Caco-2 (cell line): ENCODE measurements around the gene KLHL25. TPM values are rescaled to one million over a fixed set of nuclear protein-coding genes. Genes with fewer than 3 reads are reported as not detected.

Experiments
- BruUV-seq: library from RNA; stranded (reverse); fragments of 400-500 nt; replicated peaks from 2 replicates; lab custom pipeline; 2021; lab: Mats Ljungman, UMichigan
- CTCF ChIA-PET: fragments of 300-600 bp; sonication (Branson Sonifier 250); formaldehyde crosslinking; loops from one replicate; lab custom pipeline; 2022; ENCODE audit warnings: antibody characterized with exemption; lab: Charles Lee
- POLR2A ChIA-PET: fragments of 300-600 bp; sonication (Branson Sonifier 250); formaldehyde crosslinking; loops from one replicate; lab custom pipeline; 2022; ENCODE audit warnings: antibody characterized with exemption; lab: Charles Lee
- DNase-seq, 2 experiments: peaks; one replicate each; pipeline versions ENCODE4 v3.0.0 to v3.0.0-alpha.2; 2020 to 2022
- H3K27me3 ChIP-seq: replicated peaks from 2 replicates; pipeline ENCODE4 v1.6.0; 2011; ENCODE audit warnings: low read length; ENCODE audit not compliant: control insufficient read depth, insufficient read depth
- H3K36me3 ChIP-seq: 2 replicates; pipeline ENCODE4 v1.5.1; 2011; ENCODE audit warnings: low read length; ENCODE audit not compliant: control insufficient read depth, insufficient read depth
- H3K4me1 ChIP-seq: fragments of 250-450 bp; sonication (Bioruptor Pico); 2 replicates; pipeline ENCODE4 v1.5.1; 2020; ENCODE audit warnings: mild to moderate bottlenecking
- H3K4me3 ChIP-seq: 2 replicates; pipeline ENCODE4 v1.5.1; 2011; ENCODE audit warnings: low read depth, mild to moderate bottlenecking, control low read depth, low read length
- H3K9me3 ChIP-seq: fragments of 250-450 bp; sonication (Bioruptor Pico); 2 replicates; pipeline ENCODE4 v1.5.1; 2020; ENCODE audit warnings: mild to moderate bottlenecking, moderate library complexity
- H3K27ac Mint-ChIP-seq: one replicate; pipeline ENCODE4 v1.8.0; 2022; ENCODE audit warnings: mixed read lengths; ENCODE audit not compliant: unreplicated experiment
- H3K27me3 Mint-ChIP-seq: one replicate; pipeline ENCODE4 v1.8.0; 2022; ENCODE audit warnings: mixed read lengths; ENCODE audit not compliant: insufficient read depth, unreplicated experiment
- H3K36me3 Mint-ChIP-seq: one replicate; pipeline ENCODE4 v1.8.0; 2022; ENCODE audit warnings: mild to moderate bottlenecking, mixed read lengths; ENCODE audit not compliant: insufficient read depth, unreplicated experiment
- H3K4me1 Mint-ChIP-seq: one replicate; pipeline ENCODE4 v1.8.0; 2022; ENCODE audit warnings: low read depth, mixed read lengths; ENCODE audit not compliant: unreplicated experiment
- H3K4me3 Mint-ChIP-seq: one replicate; pipeline ENCODE4 v1.8.0; 2022; ENCODE audit warnings: mild to moderate bottlenecking, moderate library complexity, mixed read lengths; ENCODE audit not compliant: unreplicated experiment
- H3K9me3 Mint-ChIP-seq: one replicate; pipeline ENCODE4 v1.8.0; 2022; ENCODE audit warnings: mixed read lengths; ENCODE audit not compliant: unreplicated experiment
- CTCF ChIP-seq, 2 experiments: fragments of 200-600 bp in 1 of 2; IDR thresholded peaks; 1 replicate in 1 of 2; 2 replicates in 1 of 2; pipeline versions ENCODE4 v1.5.1 to v1.8.0; 2011 to 2022; ENCODE audit warnings: antibody characterized with exemption in 1 of 2, control low read depth in 1 of 2, inconsistent platforms in 1 of 2, low read depth in 1 of 2, low read length in 1 of 2, mild to moderate bottlenecking in 1 of 2, moderate library complexity in 1 of 2; ENCODE audit not compliant: insufficient read depth in 1 of 2, severe bottlenecking in 1 of 2, unreplicated experiment in 1 of 2
- intact Hi-C: fragments of 100-400 bp; cut with micrococcal nuclease; formaldehyde crosslinking; loops from one replicate; pipeline ENCODE4 v1.10.0; 2022; ENCODE audit not compliant: unreplicated experiment
- total RNA-seq: library from RNA; stranded (reverse); gene quantifications from 2 replicates; pipeline ENCODE4 v1.2.3, GENCODE V29; 2022

The KLHL25 gene
- total RNA-seq, 1 experiment from 2014 or later: 15.4 TPM

- ChIA-PET POLR2A (no interaction called here), CTCF (interaction anchor here (0.5 to 1.4 kb wide), 2 partner anchors 12 to 827 kb away, joined by 3 read pairs; no protein-coding TSS in a partner anchor)
- H3K9me3 Mint-ChIP-seq: no peaks in the 10 kb centered on the region
- no peak for TF ChIP-seq CTCF (IDR thresholded peaks at IDR 0.05; ENCODE audit: insufficient read depth in 1 of 2, low read depth in 1 of 2, low read length in 1 of 2, severe bottlenecking in 1 of 2, unreplicated experiment in 1 of 2)
- H3K27ac Mint-ChIP-seq: peak overlapping the region; percentile 79
- no peaks in the 10 kb centered on the region for H3K9me3 ChIP-seq
- no peak overlapping the region for H3K4me3 ChIP-seq
- H3K36me3 ChIP-seq: no peaks in the 10 kb centered on the region
- peak; percentile 24 to 39 for DNase-seq
- no peaks in the 10 kb centered on the region for H3K27me3 Mint-ChIP-seq
- BruUV-seq: no TSS peak
- intact Hi-C loops: loop anchor here (5.0 kb wide), 1 partner anchor 346 kb away; no protein-coding TSS in a partner anchor
- H3K4me3 Mint-ChIP-seq: peak overlapping the region; percentile 48
- H3K4me1 Mint-ChIP-seq: peaks cover 34% of the 10 kb centered on the region
- no peaks in the 10 kb centered on the region for H3K27me3 ChIP-seq
- H3K4me1 ChIP-seq: peaks cover 30% of the 10 kb centered on the region
- no peaks in the 10 kb centered on the region for H3K36me3 Mint-ChIP-seq
Measured at GRCh38 chr15:85837881-85838280, 43.2 kb upstream of the KLHL25 start.

- ChIA-PET CTCF (interaction anchor here (0.6 to 1.4 kb wide), 2 partner anchors 11 to 81 kb away, joined by 3 to 4 read pairs; no protein-coding TSS in a partner anchor), POLR2A (no interaction called here)
- Mint-ChIP-seq H3K4me1 (peaks cover 34% of the 10 kb centered on the region), H3K9me3 (no peaks in the 10 kb centered on the region), H3K27ac (peak overlapping the region; percentile 79), H3K27me3 (no peaks in the 10 kb centered on the region), H3K36me3 (no peaks in the 10 kb centered on the region), H3K4me3 (no peak overlapping the region)
- TF ChIP-seq CTCF (IDR thresholded peaks at IDR 0.05; ENCODE audit: insufficient read depth in 1 of 2, low read depth in 1 of 2, low read length in 1 of 2, severe bottlenecking in 1 of 2, unreplicated experiment in 1 of 2): no peak
- peak in 1 of 2 experiments; percentile 34 for DNase-seq
- intact Hi-C loops: loop anchor here (5.0 kb wide), 1 partner anchor 345 kb away; no protein-coding TSS in a partner anchor
- Histone ChIP-seq H3K4me3 (no peak overlapping the region), H3K27me3 (no peaks in the 10 kb centered on the region), H3K4me1 (peaks cover 30% of the 10 kb centered on the region), H3K9me3 (no peaks in the 10 kb centered on the region), H3K36me3 (no peaks in the 10 kb centered on the region)
- no TSS peak for BruUV-seq
Measured at GRCh38 chr15:85837011-85837433, 42.3 kb upstream of the KLHL25 start.

GRCh38 chr15:85834651-85835050 lies 39.9 kb upstream of the KLHL25 start:
- no TSS peak for BruUV-seq
- no peaks in the 10 kb centered on the region for H3K27me3 ChIP-seq
- Mint-ChIP-seq H3K4me3 (no peak overlapping the region), H3K36me3 (no peaks in the 10 kb centered on the region), H3K27me3 (no peaks in the 10 kb centered on the region), H3K9me3 (no peaks in the 10 kb centered on the region), H3K4me1 (peaks cover 31% of the 10 kb centered on the region), H3K27ac (no peak overlapping the region)
- H3K4me3 ChIP-seq: no peak overlapping the region
- ChIA-PET POLR2A (no interaction called here), CTCF (no interaction called here)
- TF ChIP-seq CTCF (IDR thresholded peaks at IDR 0.05; ENCODE audit: insufficient read depth in 1 of 2, low read depth in 1 of 2, low read length in 1 of 2, severe bottlenecking in 1 of 2, unreplicated experiment in 1 of 2): no peak
- intact Hi-C loops: loop anchor here (5.0 kb wide), 1 partner anchor 342 kb away; no protein-coding TSS in a partner anchor
- no peaks in the 10 kb centered on the region for H3K9me3 ChIP-seq
- H3K36me3 ChIP-seq: no peaks in the 10 kb centered on the region
- peaks cover 24% of the 10 kb centered on the region for H3K4me1 ChIP-seq
- no peak for DNase-seq
